NT2/D1 (cell line): Measurements from ENCODE around the gene FABP1.

Experiments used
- SUZ12 ChIP-seq: IDR thresholded peaks from 2 replicates; pipeline ENCODE4 v1.6.1; 2011; ENCODE audit not compliant: insufficient read length, insufficient read depth; ENCODE audit errors: extremely low read depth
- YY1 ChIP-seq: IDR thresholded peaks from 2 replicates; pipeline ENCODE4 v1.6.1; 2011; ENCODE audit not compliant: insufficient read length, insufficient read depth

DNA sequence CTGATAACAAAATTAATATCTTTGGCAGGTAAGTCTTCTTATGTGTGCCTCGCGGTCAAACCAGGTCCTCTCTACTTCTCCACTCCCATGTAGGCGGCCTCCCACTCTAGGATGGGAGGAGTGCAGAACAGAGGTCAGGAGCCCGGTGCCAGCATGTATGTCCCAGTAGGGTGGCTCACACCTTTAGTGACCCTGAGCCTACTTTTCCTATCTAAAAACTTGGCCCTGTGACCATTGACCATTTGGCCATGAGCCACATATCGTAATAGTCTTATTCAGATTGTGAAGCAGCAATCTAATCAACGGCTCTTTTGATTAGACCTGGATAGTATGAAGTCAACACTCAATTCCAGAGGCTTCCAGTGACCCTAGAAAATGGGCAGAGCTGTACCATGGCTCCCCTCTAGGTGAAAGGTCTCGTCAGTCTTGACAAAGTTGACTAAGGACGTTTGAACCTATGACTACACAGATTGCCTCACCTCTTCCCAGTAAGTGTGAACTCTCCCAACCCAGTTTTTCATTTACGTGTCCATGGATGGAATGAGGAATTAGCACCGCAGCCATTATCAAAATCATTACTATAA is 17.1 kb upstream of the FABP1 start:
- TF ChIP-seq SUZ12 (no peak), YY1 (no peak)
